MCF 10A (cell line): ENCODE results near the gene IL5RA. TPM values are rescaled to one million over a fixed set of nuclear protein-coding genes. Genes with fewer than 3 reads are reported as not detected.

ENCODE experiments used
- Bru-seq: library from RNA; stranded (reverse); fragments of 400-500 nt; gene quantifications from one replicate; lab custom pipeline; 2021; lab: Mats Ljungman, UMichigan
- BruChase-seq, 2 experiments: library from RNA; stranded (reverse); fragments of 400-500 nt; gene quantifications; one replicate each; lab custom pipeline; 2021; lab: Mats Ljungman, UMichigan
- BruUV-seq: library from RNA; stranded (reverse); fragments of 400-500 nt; replicated peaks from 2 replicates; lab custom pipeline; 2021; lab: Mats Ljungman, UMichigan
- CTCF ChIA-PET: fragments of 300-600 bp; sonication (Branson Sonifier 250); formaldehyde crosslinking; extraction: SDS; loops from one replicate; lab custom pipeline; 2021; ENCODE audit warnings: antibody characterized with exemption, inconsistent platforms; lab: Yijun Ruan, JAX
- POLR2A ChIA-PET: fragments of 300-600, 350-650 bp; sonication (Branson Sonifier 250); formaldehyde crosslinking; extraction: SDS; loops from one replicate; lab custom pipeline; 2020; ENCODE audit warnings: antibody characterized with exemption, inconsistent platforms; lab: Yijun Ruan, JAX
- DNase-seq: peaks from one replicate; pipeline ENCODE4 v3.0.0-alpha.2; 2018; ENCODE audit not compliant: unreplicated experiment
- H3K27ac Mint-ChIP-seq: one replicate; pipeline ENCODE4 v1.8.0; 2022; ENCODE audit warnings: mild to moderate bottlenecking, low read depth, mixed read lengths; ENCODE audit not compliant: unreplicated experiment
- H3K27me3 Mint-ChIP-seq: one replicate; pipeline ENCODE4 v1.8.0; 2022; ENCODE audit warnings: mixed read lengths; ENCODE audit not compliant: insufficient read depth, unreplicated experiment
- H3K36me3 Mint-ChIP-seq: one replicate; pipeline ENCODE4 v1.8.0; 2022; ENCODE audit warnings: mild to moderate bottlenecking, moderate library complexity, mixed read lengths; ENCODE audit not compliant: insufficient read depth, unreplicated experiment
- H3K4me1 Mint-ChIP-seq: one replicate; pipeline ENCODE4 v1.8.0; 2022; ENCODE audit warnings: mixed read lengths; ENCODE audit not compliant: insufficient read depth, unreplicated experiment
- H3K4me3 Mint-ChIP-seq: one replicate; pipeline ENCODE4 v1.8.0; 2022; ENCODE audit warnings: mild to moderate bottlenecking, moderate library complexity, mixed read lengths; ENCODE audit not compliant: unreplicated experiment
- H3K9me3 Mint-ChIP-seq: one replicate; pipeline ENCODE4 v1.8.0; 2022; ENCODE audit warnings: mixed read lengths; ENCODE audit not compliant: unreplicated experiment
- intact Hi-C: fragments of 100-400 bp; cut with micrococcal nuclease; formaldehyde crosslinking; loops from 2 replicates; pipeline ENCODE4 v1.14.1; 2022
- long read RNA-seq: library from polyadenylated mRNA; stranded (forward); transcript quantifications from one replicate; pipeline ENCODE4 v2.0.0, GENCODE V29; 2022
- total RNA-seq: library from RNA; stranded (reverse); gene quantifications from 2 replicates; pipeline ENCODE4 v1.2.3, GENCODE V29; 2022
- TF ChIP-seq, protein P1 (sequence below): fragments of 200-600 bp; IDR thresholded peaks from one replicate; pipeline ENCODE4 v1.8.0; 2022; ENCODE audit warnings: antibody characterized with exemption, mild to moderate bottlenecking; ENCODE audit not compliant: unreplicated experiment

The IL5RA gene, protein sequence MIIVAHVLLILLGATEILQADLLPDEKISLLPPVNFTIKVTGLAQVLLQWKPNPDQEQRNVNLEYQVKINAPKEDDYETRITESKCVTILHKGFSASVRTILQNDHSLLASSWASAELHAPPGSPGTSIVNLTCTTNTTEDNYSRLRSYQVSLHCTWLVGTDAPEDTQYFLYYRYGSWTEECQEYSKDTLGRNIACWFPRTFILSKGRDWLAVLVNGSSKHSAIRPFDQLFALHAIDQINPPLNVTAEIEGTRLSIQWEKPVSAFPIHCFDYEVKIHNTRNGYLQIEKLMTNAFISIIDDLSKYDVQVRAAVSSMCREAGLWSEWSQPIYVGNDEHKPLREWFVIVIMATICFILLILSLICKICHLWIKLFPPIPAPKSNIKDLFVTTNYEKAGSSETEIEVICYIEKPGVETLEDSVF
- total RNA-seq: not detected in 2 replicates
- Bru-seq, nascent RNA: not detected
- BruChase-seq, experiment 1, labeled RNA remaining after a 6-hour chase: percentile 18 among the genes with signal in this experiment
- percentile 7 among the genes with signal in this experiment for BruChase-seq, experiment 2, labeled RNA remaining after a 2-hour chase
- long read RNA-seq: 0 reads

DNA sequence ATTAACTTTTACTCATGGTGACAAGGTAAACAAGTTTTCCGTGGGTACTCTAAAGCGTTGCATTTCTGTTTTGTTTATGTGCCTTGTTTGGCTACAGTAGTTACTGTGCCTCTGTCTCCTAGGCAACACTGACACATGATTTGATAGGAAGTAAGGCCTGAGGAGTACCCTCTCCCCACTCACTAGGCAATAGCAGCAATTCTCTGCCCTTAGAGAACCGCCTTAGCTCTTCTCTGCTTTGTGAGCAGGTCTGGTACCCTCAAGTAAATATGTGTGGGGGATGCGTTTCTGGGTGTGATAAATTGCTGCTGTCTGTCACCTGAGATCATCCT lies at the start of gene IL5RA:
Gene IL5RA, minus strand, starts transcription at position 76 of the 332 bp plus-strand sequence. CDS start 5,390 bp downstream, outside the sequence.
- intact Hi-C loops: no loop called here
- CTCF ChIA-PET: interaction anchor here (0.5 to 0.8 kb wide), 2 partner anchors 43 to 245 kb away, joined by 3 to 4 read pairs; no protein-coding TSS in a partner anchor
- H3K4me3 Mint-ChIP-seq: no peak within 1 kb of the TSS
- no peaks in the 10 kb centered on the region for H3K9me3 Mint-ChIP-seq
- BruUV-seq: no TSS peak
- no peak for DNase-seq
- no peaks in the 10 kb centered on the region for H3K4me1 Mint-ChIP-seq
- peaks cover 7% of the 10 kb centered on the region for H3K27me3 Mint-ChIP-seq
- TF ChIP-seq, protein P1, sequence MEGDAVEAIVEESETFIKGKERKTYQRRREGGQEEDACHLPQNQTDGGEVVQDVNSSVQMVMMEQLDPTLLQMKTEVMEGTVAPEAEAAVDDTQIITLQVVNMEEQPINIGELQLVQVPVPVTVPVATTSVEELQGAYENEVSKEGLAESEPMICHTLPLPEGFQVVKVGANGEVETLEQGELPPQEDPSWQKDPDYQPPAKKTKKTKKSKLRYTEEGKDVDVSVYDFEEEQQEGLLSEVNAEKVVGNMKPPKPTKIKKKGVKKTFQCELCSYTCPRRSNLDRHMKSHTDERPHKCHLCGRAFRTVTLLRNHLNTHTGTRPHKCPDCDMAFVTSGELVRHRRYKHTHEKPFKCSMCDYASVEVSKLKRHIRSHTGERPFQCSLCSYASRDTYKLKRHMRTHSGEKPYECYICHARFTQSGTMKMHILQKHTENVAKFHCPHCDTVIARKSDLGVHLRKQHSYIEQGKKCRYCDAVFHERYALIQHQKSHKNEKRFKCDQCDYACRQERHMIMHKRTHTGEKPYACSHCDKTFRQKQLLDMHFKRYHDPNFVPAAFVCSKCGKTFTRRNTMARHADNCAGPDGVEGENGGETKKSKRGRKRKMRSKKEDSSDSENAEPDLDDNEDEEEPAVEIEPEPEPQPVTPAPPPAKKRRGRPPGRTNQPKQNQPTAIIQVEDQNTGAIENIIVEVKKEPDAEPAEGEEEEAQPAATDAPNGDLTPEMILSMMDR: no peak
- H3K36me3 Mint-ChIP-seq: no peaks in the 10 kb centered on the region
- no peak within 1 kb of the TSS for H3K27ac Mint-ChIP-seq
- POLR2A ChIA-PET: interaction anchor here (1.6 kb wide), 1 partner anchor 16 kb away, joined by 3 read pairs; the partner anchor contains the start of gene TRNT1

DNA sequence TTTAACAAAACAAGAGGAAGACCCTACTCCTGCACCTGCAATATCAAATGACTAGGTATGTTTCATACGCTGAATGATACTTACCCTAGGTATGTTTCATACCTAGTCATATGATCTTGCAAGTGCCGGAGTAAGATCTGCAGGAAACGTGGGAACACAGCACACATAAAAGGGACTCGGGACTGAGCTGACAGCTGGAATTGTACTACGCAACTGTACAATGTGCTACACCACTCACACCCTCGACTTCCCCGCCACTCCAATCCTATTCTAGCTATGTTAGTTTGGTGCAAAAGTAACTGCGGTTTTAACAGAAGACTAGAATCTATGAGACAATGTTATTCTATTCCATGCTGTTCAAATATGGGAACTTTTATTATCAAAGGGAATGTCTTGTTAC lies 47.3 kb upstream of the IL5RA start:
- BruUV-seq: no TSS peak

DNA sequence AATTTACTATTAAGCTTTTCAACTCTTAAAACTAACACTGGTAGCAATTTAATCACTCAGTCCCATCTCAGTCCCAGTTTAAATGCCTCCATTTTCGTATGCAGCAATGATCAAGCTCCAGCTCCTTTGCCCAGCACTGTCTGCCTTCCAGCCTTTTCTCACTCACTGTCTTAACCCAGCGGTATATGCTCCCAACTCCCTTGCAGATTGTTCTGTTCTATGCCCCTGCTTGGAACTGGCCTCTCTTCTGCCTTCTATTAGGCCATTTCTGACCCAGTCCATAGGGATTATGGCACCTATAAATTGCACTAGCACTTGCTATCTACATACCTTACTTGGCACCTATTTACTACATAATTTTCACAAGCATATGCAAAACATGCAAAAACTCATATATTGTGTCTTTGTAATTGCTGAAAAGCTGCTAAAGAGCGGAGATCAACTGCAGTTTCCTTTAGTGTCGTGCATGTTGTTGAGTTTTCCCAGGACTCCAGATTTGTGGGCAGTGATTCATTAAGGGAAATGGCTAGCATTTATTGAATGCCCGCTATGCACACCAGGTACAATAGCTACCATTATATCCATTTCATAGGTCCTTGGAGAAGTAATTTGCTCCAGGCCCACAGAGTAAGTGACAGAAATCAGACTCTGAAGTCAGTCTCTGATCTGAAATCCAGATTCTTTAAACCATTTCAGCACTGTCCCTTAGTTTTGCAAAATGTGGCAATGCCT lies 44.9 kb upstream of the IL5RA start:
- peaks cover 91% of the 10 kb centered on the region for H3K36me3 Mint-ChIP-seq
- no TSS peak for BruUV-seq
- H3K27me3 Mint-ChIP-seq: no peaks in the 10 kb centered on the region
- intact Hi-C loops: no loop called here
- H3K4me3 Mint-ChIP-seq: no peak overlapping the region
- H3K27ac Mint-ChIP-seq: no peak overlapping the region
- ChIA-PET CTCF (interaction anchor here (0.9 kb wide), 1 partner anchor 8 kb away, joined by 4 read pairs; no protein-coding TSS in a partner anchor), POLR2A (interaction anchor here (0.6 to 1.6 kb wide), 2 partner anchors 10 to 28 kb away, joined by 3 to 10 read pairs; no protein-coding TSS in a partner anchor)
- no peaks in the 10 kb centered on the region for H3K4me1 Mint-ChIP-seq
- H3K9me3 Mint-ChIP-seq: no peaks in the 10 kb centered on the region
- TF ChIP-seq, protein P1: no peak
- DNase-seq: no peak

More for the DNA sequence above, 47.3 kb upstream of the IL5RA start:
- no peak for DNase-seq
- intact Hi-C loops: no loop called here
- POLR2A ChIA-PET: no interaction called here
- H3K27me3 Mint-ChIP-seq: no peaks in the 10 kb centered on the region
- CTCF ChIA-PET: interaction anchor here (0.5 kb wide), 1 partner anchor 30 kb away, joined by 4 read pairs; no protein-coding TSS in a partner anchor
- no peak overlapping the region for H3K4me3 Mint-ChIP-seq
- TF ChIP-seq, protein P1: no peak
- H3K27ac Mint-ChIP-seq: no peak overlapping the region
- H3K9me3 Mint-ChIP-seq: no peaks in the 10 kb centered on the region
- peaks cover 80% of the 10 kb centered on the region for H3K36me3 Mint-ChIP-seq
- no peaks in the 10 kb centered on the region for H3K4me1 Mint-ChIP-seq
